Heart left ventricle (tissue), 13 donors: ENCODE measurements around the gene RGS14.

Experiments
- CTCF ChIP-seq, 12 donors: fragments of 200-600 bp; sonication (generic) in 4 of 12; IDR thresholded peaks; one replicate each; pipeline versions ENCODE4 v1.5.0 to v1.8.0; 2018 to 2022; ENCODE audit warnings: antibody characterized with exemption in 12 of 12, mild to moderate bottlenecking in 5 of 12
- POLR2A ChIP-seq, 2 donors: fragments of 450-650 bp; IDR thresholded peaks; one replicate each; pipeline ENCODE4 v1.6.1; 2017; ENCODE audit warnings: antibody characterized with exemption in 2 of 2, mild to moderate bottlenecking in 2 of 2, moderate library complexity in 2 of 2
- donor health status: ischemic (EF 13 %, LVEDD 7.1; RV severe dilation, severe dysfunction).
- donor health status: DM: no; HTN: yes; CAD: no.
- donor health status: DM: no; HTN: no; CAD: no.
- donor health status: ischemic (EF 25% LVEDD 6.9; RV normal size, moderate dysfunction).
- donor health status: ischemic (EF 25% LVEDD 5.7; RV mildly dilated, moderate dysfunction).
- donor health status: ischemic (EF 35%, LVEDD 5.7; RV mildly dilated, moderate dysfunction).
- donor health status: nonischemic (EF 11% LVEDD 7.7; RV severe dilation, severe dysfunction).
- donor health status: DM: yes; HTN: yes; CAD: no.
- donor health status: PGD.
- donor health status: ischemic (EF 29% LVEDD 5.4; RV normal size, mild dysfunction).
- donor health status: nonischemic (EF 23%, LVEDD 6.1; RV moderate dilation, normal function).

- TF ChIP-seq CTCF (IDR thresholded peaks at IDR 0.05), result no peak
- no peak for TF ChIP-seq POLR2A (IDR thresholded peaks at IDR 0.05)
These were observed 20.9 kb upstream of the RGS14 start for GRCh38 chr5:177336603-177337494.
